ENCODE data around the gene PCSK2. TPM values are rescaled to one million over a fixed set of nuclear protein-coding genes. Genes with fewer than 3 reads are reported as not detected.

PCSK2 gene
- polyA plus RNA-seq, 3 donors: not detected

GRCh38 chr20:17306427-17306826 lies 79.6 kb downstream of the PCSK2 start:
- Histone ChIP-seq H3K27ac (ENCODE audit: low read depth in 1 of 2, low read length in 2 of 2) (no peak overlapping the region), H3K4me2 (replicated peaks; ENCODE audit: extremely low read depth, low read length, poor library complexity, severe bottlenecking) (no peak overlapping the region), H3K79me2 (ENCODE audit: insufficient read depth, low read length) (no peaks in the 10 kb centered on the region), H3K27me3 (ENCODE audit: control insufficient read depth in 2 of 2, insufficient read depth in 2 of 2, low read length in 2 of 2) (no peaks in the 10 kb centered on the region), H3K4me1 (ENCODE audit: control insufficient read depth in 1 of 2, insufficient read depth in 2 of 2, low read length in 2 of 2) (no peaks in the 10 kb centered on the region), H4K20me1 (ENCODE audit: insufficient read depth, low read length) (no peaks in the 10 kb centered on the region), H3K9me3 (replicated peaks in 1 of 2; ENCODE audit: control insufficient read depth in 1 of 2, insufficient read depth in 1 of 2, low read length in 2 of 2) (peaks cover 0 to 4% of the 10 kb centered on the region in 2 donors), H2AFZ (ENCODE audit: insufficient read depth, low read depth, low read length, poor library complexity, severe bottlenecking) (no peak overlapping the region), H3K4me3 (replicated peaks in 1 of 3; ENCODE audit: low read depth in 2 of 3, low read length in 3 of 3) (no peak overlapping the region), H3K36me3 (replicated peaks in 1 of 2; ENCODE audit: control insufficient read depth in 1 of 2, insufficient read depth in 2 of 2, low read length in 2 of 2) (no peaks in the 10 kb centered on the region), H3K9ac (ENCODE audit: insufficient read depth, low read length, poor library complexity, severe bottlenecking) (no peak overlapping the region)
- Mint-ChIP-seq H3K27ac (no peak overlapping the region), H3K36me3 (no peaks in the 10 kb centered on the region), H3K4me1 (no peaks in the 10 kb centered on the region), H3K9me3 (peaks cover 0 to 18% (median 5%) of the 10 kb centered on the region in 7 donors), H3K4me3 (no peak overlapping the region), H3K27me3 (ENCODE audit: low read depth in 3 of 3) (peaks cover 0 to 4% (median 3%) of the 10 kb centered on the region in 3 donors)
- intact Hi-C loops (cut with micrococcal nuclease): no loop called here
- no peak for DNase-seq
- TF ChIP-seq CTCF (IDR thresholded peaks at IDR 0.05): no peak
- WGBS (ENCODE audit: insufficient coverage): no CpG with 5 or more reads among the region's 4 CpGs

- TF ChIP-seq CTCF (IDR thresholded peaks at IDR 0.05): no peak
- intact Hi-C loops (cut with micrococcal nuclease): no loop called here
- H4K20me1 ChIP-seq (ENCODE audit: insufficient read depth, low read length): no peaks in the 10 kb centered on the region
- no peak overlapping the region for H3K27ac ChIP-seq (ENCODE audit: low read depth in 1 of 2, low read length in 2 of 2)
- H3K9me3 ChIP-seq (replicated peaks in 1 of 2; ENCODE audit: control insufficient read depth in 1 of 2, insufficient read depth in 1 of 2, low read length in 2 of 2): peaks cover 4 to 9% of the 10 kb centered on the region in 2 donors
- H3K4me2 ChIP-seq (replicated peaks; ENCODE audit: extremely low read depth, low read length, poor library complexity, severe bottlenecking): no peak overlapping the region
- Mint-ChIP-seq H3K36me3 (no peaks in the 10 kb centered on the region), H3K9me3 (peaks cover 0 to 20% (median 8%) of the 10 kb centered on the region in 7 donors), H3K27me3 (ENCODE audit: low read depth in 3 of 3) (peaks cover 19 to 27% (median 26%) of the 10 kb centered on the region in 3 donors), H3K4me1 (no peaks in the 10 kb centered on the region), H3K27ac (no peak overlapping the region), H3K4me3 (no peak overlapping the region)
- no peaks in the 10 kb centered on the region for H3K79me2 ChIP-seq (ENCODE audit: insufficient read depth, low read length)
- H3K4me1 ChIP-seq (ENCODE audit: control insufficient read depth in 1 of 2, insufficient read depth in 2 of 2, low read length in 2 of 2): no peaks in the 10 kb centered on the region
- no peaks in the 10 kb centered on the region for H3K36me3 ChIP-seq (replicated peaks in 1 of 2; ENCODE audit: control insufficient read depth in 1 of 2, insufficient read depth in 2 of 2, low read length in 2 of 2)
- peaks cover 7 to 27% of the 10 kb centered on the region in 2 donors for H3K27me3 ChIP-seq (ENCODE audit: control insufficient read depth in 2 of 2, insufficient read depth in 2 of 2, low read length in 2 of 2)
- H2AFZ ChIP-seq (ENCODE audit: insufficient read depth, low read depth, low read length, poor library complexity, severe bottlenecking): no peak overlapping the region
- WGBS (ENCODE audit: insufficient coverage): 81% methylated on average over 3 of the region's 5 CpGs
- no peak overlapping the region for H3K9ac ChIP-seq (ENCODE audit: insufficient read depth, low read length, poor library complexity, severe bottlenecking)
- no peak overlapping the region for H3K4me3 ChIP-seq (replicated peaks in 1 of 3; ENCODE audit: low read depth in 2 of 3, low read length in 3 of 3)
- no peak for DNase-seq
Observed at GRCh38 chr20:17314264-17314663, 87.4 kb downstream of the PCSK2 start.

All from CD14-positive monocyte (primary cell).